Left lung (tissue), 10 donors: ENCODE data around the gene TMEM123. TPM values are rescaled to one million over a fixed set of nuclear protein-coding genes. Genes with fewer than 3 reads are reported as not detected.

Experiments
- ATAC-seq: fragments of 200-7000 bp; cut with Tn5 transposase; one replicate; pipeline ENCODE4 v1.9.1; 2020; ENCODE audit warnings: moderate library complexity
- DNase-seq, 4 donors: peaks; one replicate each; pipeline ENCODE4 v3.0.0-alpha.2; 2013 to 2020
- H3K27ac ChIP-seq, 2 donors: fragments of 200-600 bp; sonication (generic) in 1 of 2; one replicate each; pipeline versions ENCODE4 v1.5.0 to v1.8.0; 2020 to 2021
- H3K27me3 ChIP-seq, 2 donors: fragments of 200-600 bp; sonication (generic) in 1 of 2; one replicate each; pipeline versions ENCODE4 v1.5.0 to v1.8.0; 2020 to 2021
- H3K36me3 ChIP-seq, 2 donors: fragments of 200-600 bp; sonication (generic) in 1 of 2; one replicate each; pipeline versions ENCODE4 v1.5.0 to v1.8.0; 2020 to 2021
- H3K4me1 ChIP-seq, 2 donors: fragments of 200-600 bp; one replicate each; pipeline ENCODE4 v1.8.0; 2021
- H3K4me3 ChIP-seq, 2 donors: fragments of 200-600 bp; sonication (generic) in 1 of 2; one replicate each; pipeline versions ENCODE4 v1.5.0 to v1.8.0; 2020 to 2021; ENCODE audit warnings: mild to moderate bottlenecking in 1 of 2
- H3K9me3 ChIP-seq, 2 donors: fragments of 200-600 bp; sonication (generic) in 1 of 2; one replicate each; pipeline versions ENCODE4 v1.5.0 to v1.8.0; 2020 to 2021
- intact Hi-C, 2 donors: fragments of 100-400 bp; cut with DNase I; formaldehyde crosslinking; loops; one replicate each; pipeline versions ENCODE4 v1.11.2 to v1.14.2; 2022
- polyA plus RNA-seq, 6 donors: library from polyadenylated mRNA; unstranded; fragments of 120-200 nt; gene quantifications; one replicate each; pipeline ENCODE4 v1.2.1, GENCODE V29; 2013; ENCODE audit not compliant: insufficient read length in 6 of 6
- total RNA-seq, 2 donors: library from RNA; stranded (reverse); fragmentation: NEBNext Ultra II Directional; extraction: Animal tissue kit (Norgen Biotek cat#: 25700); gene quantifications; one replicate each; pipeline ENCODE4 v1.2.1, GENCODE V29; 2021
- TF ChIP-seq, protein P1 (sequence below), 2 donors: fragments of 200-600 bp; sonication (generic) in 1 of 2; IDR thresholded peaks; one replicate each; pipeline versions ENCODE4 v1.5.0 to v1.8.0; 2021; ENCODE audit warnings: antibody characterized with exemption in 2 of 2
- donor health status: DM: no; HTN: yes; CAD: no.
- donor health status: DM: no; HTN: no; CAD: no.

TMEM123 gene
- total and polyA plus RNA-seq, 8 donors = 127 to 351 (median 260) TPM

DNA sequence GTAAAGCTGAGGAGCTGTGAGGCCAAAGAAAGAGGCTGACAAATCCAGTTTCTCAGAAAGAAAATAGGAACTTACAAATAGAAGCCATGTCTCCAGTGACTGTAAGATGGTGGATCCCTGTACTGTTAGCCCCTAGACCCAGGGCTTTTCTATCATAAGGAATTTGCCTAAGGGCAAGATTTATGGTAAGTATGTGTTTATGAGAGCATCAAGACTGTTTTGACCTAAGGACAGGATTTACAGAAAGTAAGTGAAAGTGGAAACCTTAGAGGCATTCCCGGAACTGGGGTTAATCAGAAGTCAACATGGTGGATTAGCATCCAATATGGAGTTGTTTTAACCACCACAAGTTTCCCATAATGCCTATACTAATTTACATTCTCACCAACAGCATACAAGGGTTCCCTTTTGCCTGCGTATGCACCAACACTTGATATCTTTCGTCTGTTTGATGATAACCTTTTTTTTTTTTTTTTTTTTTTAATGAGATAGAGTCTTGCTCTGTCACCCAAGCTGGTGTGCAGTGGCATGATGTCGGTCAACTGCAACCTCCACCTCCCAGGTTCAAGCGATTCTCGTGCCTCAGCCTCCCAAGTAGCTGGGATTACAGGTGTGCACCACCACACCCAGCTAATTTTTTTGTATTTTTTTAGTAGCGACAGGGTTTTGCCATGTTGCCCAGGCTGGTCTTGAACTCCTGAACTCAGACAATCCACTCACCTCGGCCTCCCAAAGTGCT, 65.4 kb downstream of the TMEM123 start:
- TF ChIP-seq, protein P1, sequence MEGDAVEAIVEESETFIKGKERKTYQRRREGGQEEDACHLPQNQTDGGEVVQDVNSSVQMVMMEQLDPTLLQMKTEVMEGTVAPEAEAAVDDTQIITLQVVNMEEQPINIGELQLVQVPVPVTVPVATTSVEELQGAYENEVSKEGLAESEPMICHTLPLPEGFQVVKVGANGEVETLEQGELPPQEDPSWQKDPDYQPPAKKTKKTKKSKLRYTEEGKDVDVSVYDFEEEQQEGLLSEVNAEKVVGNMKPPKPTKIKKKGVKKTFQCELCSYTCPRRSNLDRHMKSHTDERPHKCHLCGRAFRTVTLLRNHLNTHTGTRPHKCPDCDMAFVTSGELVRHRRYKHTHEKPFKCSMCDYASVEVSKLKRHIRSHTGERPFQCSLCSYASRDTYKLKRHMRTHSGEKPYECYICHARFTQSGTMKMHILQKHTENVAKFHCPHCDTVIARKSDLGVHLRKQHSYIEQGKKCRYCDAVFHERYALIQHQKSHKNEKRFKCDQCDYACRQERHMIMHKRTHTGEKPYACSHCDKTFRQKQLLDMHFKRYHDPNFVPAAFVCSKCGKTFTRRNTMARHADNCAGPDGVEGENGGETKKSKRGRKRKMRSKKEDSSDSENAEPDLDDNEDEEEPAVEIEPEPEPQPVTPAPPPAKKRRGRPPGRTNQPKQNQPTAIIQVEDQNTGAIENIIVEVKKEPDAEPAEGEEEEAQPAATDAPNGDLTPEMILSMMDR (IDR thresholded peaks at IDR 0.05) = no peak
- DNase-seq (no peak), ATAC-seq (no peak)
- H3K27ac ChIP-seq = no peak overlapping the region
- H3K27me3 ChIP-seq = no peaks in the 10 kb centered on the region
- H3K36me3 ChIP-seq = peaks cover 0 to 69% of the 10 kb centered on the region in 2 donors
- peaks cover 0 to 7% of the 10 kb centered on the region in 2 donors for H3K4me1 ChIP-seq
- no peaks in the 10 kb centered on the region for H3K9me3 ChIP-seq
- intact Hi-C loops = no loop called here
- H3K4me3 ChIP-seq = no peak overlapping the region

DNA sequence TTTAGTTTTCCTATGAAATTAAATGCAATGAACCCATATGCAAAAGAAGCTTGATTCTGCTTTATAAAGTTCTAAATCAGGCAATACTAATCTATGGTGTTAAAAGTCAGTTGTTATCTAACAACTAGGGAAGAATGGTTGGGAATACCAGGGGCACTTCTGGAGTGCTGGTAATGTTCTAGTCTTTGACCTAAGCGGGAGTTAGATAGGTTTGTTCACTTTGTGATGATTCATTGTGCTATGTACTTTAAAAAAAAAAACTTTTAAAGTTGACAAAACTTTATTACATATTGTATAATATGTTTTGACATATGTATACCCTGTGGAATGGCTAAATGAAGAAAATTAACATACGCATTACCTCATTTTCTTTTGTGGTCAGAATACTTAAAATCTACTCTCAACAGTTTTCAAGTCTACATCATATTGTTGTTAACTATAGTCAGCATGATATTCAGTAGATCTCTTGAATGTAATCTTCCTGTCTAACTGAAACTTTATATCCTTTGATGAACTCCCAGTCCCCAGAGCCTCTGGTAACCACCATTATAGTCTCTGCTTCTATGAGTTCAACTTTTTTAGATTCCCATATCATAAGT, 66.3 kb downstream of the TMEM123 start:
- Histone ChIP-seq H3K9me3 (no peaks in the 10 kb centered on the region), H3K27ac (no peak overlapping the region), H3K4me3 (no peak overlapping the region), H3K36me3 (peaks cover 0 to 64% of the 10 kb centered on the region in 2 donors), H3K4me1 (peaks cover 0 to 7% of the 10 kb centered on the region in 2 donors), H3K27me3 (no peaks in the 10 kb centered on the region)
- intact Hi-C loops = no loop called here
- TF ChIP-seq, protein P1 (IDR thresholded peaks at IDR 0.05) = no peak
- ATAC-seq = no peak
- no peak for DNase-seq

DNA sequence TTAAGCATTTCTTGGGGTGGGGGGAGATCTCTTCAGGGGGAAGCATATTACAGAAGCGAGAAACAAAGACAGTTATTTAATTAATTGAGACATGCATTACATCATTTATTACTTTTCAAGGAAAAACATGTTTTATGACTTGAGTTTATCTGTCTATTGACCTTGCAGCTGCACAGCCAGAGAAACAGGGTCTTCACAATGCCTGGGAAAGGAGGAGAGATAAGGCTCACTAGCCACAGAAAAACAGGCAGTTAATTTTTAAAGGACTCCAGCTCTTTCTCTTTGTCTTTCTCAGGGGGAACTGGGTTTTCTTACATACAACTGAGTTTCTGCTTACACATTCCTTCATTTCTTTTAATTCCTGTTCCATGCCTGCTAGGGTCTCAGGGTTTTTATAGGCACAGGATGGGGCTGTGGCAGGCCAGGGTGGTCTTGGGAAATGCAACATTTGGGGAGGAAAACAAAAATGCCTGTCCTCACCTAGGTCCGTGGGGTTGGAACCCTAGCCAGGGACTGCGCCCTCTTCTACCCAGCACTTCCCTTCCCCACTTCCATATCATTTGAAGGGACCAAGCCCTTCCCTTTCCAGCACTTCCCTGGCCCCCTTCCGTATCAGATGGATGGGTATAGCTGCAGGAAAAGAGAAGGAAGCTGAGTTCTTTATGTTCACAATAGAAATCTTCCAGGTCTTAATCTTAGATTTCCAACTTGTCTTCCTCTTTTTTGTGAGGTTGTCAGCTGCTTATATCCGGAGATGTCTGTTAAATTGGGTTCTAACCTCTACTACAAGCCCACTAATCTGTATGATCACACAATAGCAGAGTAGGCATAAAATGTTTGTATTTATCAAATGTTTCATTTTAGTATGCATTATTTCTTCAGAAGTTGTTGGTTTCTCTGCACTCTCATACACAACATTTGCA, 67.2 kb downstream of the TMEM123 start:
- H3K9me3 ChIP-seq = no peaks in the 10 kb centered on the region
- intact Hi-C loops = no loop called here
- H3K27ac ChIP-seq = no peak overlapping the region
- H3K4me3 ChIP-seq = no peak overlapping the region
- H3K4me1 ChIP-seq = peaks cover 0 to 4% of the 10 kb centered on the region in 2 donors
- no peak for DNase-seq
- peaks cover 0 to 70% of the 10 kb centered on the region in 2 donors for H3K36me3 ChIP-seq
- TF ChIP-seq, protein P1 (IDR thresholded peaks at IDR 0.05) = no peak
- ATAC-seq = no peak
- no peaks in the 10 kb centered on the region for H3K27me3 ChIP-seq

DNA sequence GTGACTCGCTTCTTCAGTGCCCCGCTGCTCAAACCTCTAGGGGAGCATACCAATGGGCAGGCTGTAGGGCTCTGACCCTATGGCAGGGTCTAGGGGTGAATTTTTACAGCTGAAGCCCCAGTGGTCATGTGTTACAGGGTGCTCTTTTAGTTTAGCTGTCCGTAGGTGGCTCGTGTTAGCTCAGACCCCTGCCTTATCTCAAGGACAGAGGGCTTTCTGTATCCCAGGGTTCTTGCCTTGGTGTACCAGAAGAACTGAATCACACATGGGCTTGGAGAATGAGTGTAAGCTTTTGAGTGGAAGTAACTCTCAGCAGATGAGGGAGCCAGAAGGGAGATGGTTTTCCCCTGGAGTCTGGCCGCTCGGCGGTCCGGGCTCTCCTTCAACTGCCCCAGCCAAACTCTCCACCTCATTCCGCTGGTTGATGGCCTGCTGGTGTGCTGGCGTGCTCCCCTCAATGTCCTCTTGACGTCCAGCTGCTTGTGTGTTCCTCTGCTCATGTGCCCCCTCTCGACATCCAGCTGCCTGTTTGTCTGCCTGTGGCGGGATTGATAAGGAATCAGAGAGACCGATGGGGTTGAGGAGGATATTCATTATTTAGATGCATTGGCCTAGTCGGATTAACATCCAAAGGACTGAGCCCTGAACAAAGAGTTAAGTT, 68.0 kb downstream of the TMEM123 start:
- Histone ChIP-seq H3K4me3 (no peak overlapping the region), H3K27ac (no peak overlapping the region), H3K4me1 (peaks cover 0 to 4% of the 10 kb centered on the region in 2 donors), H3K36me3 (peaks cover 0 to 77% of the 10 kb centered on the region in 2 donors), H3K27me3 (no peaks in the 10 kb centered on the region), H3K9me3 (no peaks in the 10 kb centered on the region)
- TF ChIP-seq, protein P1 (IDR thresholded peaks at IDR 0.05) = no peak
- intact Hi-C loops = no loop called here
- peak; percentile 29 for ATAC-seq
- peak in 2 of 4 donors; percentile 39 to 70 for DNase-seq
